GM10248 (cell line): ENCODE results near the gene ERC2.

Experiments
- CTCF ChIA-PET: fragments of 300-600 bp; sonication (Branson Sonifier 250); formaldehyde crosslinking; extraction: SDS; loops from one replicate; lab custom pipeline; 2021; ENCODE audit warnings: antibody characterized with exemption; lab: Yijun Ruan, JAX
- POLR2A ChIA-PET: fragments of 350-650 bp; sonication (Branson Sonifier 250); formaldehyde crosslinking; extraction: SDS; loops from one replicate; lab custom pipeline; 2020; ENCODE audit warnings: antibody characterized with exemption; lab: Yijun Ruan, JAX
- DNase-seq: peaks from one replicate; pipeline ENCODE4 v3.0.0; 2012; ENCODE audit errors: extremely low spot score
- TF ChIP-seq, protein P1 (sequence below): IDR thresholded peaks from 2 replicates; pipeline ENCODE4 v1.5.1; 2012; ENCODE audit warnings: mild to moderate bottlenecking, low read depth; ENCODE audit errors: extremely low read depth, missing control alignments, control extremely low read depth

The ERC2 gene

DNA sequence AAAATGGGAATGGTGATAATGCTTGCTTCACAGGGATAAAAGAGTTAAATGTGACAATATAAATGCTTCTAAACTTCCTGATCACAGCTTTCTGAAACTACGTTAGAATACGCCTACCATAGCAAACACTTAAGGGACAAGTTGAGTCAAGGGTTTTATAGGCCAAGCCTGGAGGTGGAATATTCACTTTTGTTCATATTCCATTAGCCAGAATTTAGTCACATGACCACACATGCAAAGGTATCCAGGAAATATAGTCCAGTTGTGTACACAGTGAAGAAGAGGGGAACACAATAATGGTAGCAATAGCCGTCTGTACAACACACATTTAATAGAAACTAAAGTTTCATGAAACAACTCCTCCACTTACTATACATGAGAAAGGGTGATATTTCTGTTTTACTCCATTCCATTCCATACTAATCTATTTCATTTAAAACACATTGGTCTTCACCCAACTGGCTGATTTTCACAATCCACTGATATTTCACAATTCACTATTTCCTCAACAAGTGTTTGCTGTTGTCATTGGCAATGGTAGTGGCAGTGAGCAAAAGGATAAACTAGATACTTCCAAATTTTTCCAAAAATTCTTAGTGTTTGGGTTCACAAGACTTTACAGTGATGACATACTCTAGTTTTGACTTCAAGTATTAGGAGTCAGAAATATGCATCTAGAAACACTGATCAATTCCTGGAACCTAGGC is 270.9 kb downstream of the ERC2 start:
- TF ChIP-seq, protein P1, sequence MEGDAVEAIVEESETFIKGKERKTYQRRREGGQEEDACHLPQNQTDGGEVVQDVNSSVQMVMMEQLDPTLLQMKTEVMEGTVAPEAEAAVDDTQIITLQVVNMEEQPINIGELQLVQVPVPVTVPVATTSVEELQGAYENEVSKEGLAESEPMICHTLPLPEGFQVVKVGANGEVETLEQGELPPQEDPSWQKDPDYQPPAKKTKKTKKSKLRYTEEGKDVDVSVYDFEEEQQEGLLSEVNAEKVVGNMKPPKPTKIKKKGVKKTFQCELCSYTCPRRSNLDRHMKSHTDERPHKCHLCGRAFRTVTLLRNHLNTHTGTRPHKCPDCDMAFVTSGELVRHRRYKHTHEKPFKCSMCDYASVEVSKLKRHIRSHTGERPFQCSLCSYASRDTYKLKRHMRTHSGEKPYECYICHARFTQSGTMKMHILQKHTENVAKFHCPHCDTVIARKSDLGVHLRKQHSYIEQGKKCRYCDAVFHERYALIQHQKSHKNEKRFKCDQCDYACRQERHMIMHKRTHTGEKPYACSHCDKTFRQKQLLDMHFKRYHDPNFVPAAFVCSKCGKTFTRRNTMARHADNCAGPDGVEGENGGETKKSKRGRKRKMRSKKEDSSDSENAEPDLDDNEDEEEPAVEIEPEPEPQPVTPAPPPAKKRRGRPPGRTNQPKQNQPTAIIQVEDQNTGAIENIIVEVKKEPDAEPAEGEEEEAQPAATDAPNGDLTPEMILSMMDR: no peak
- no peak for DNase-seq
- ChIA-PET POLR2A (no interaction called here), CTCF (interaction anchor here (0.9 kb wide), 1 partner anchor 13 kb away, joined by 3 read pairs; no protein-coding TSS in a partner anchor)

DNA sequence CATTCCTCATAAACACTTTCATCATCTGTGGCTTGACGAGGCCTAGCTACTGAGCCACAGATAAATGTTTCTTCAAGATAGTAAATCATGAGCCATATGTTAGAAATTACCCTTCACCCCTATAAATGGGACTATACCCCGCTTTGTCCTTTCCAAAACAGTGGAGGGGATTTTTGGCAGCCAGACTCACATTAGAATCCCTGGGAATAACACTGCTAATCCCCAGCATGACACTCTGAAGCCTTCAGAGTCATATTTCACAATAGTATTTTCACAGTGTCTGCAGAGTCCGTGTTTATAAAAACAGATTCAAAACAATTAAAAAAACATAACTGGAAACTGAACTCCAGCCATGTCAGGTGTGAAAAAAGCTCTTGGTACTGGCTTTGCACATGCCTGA is 271.6 kb downstream of the ERC2 start:
- TF ChIP-seq, protein P1: no peak
- CTCF ChIA-PET: interaction anchor here (0.9 kb wide), 1 partner anchor 12 kb away, joined by 3 read pairs; no protein-coding TSS in a partner anchor
- no peak for DNase-seq
- POLR2A ChIA-PET: no interaction called here

GRCh38 chr3:56193519-56193918 is 274.7 kb downstream of the ERC2 start:
- no peak for DNase-seq
- CTCF ChIA-PET: interaction anchor here (0.7 to 1.6 kb wide), 3 partner anchors 8 to 67 kb away, joined by 3 to 4 read pairs (median 4); no protein-coding TSS in a partner anchor
- POLR2A ChIA-PET: no interaction called here
- TF ChIP-seq, protein P1: no peak

DNA sequence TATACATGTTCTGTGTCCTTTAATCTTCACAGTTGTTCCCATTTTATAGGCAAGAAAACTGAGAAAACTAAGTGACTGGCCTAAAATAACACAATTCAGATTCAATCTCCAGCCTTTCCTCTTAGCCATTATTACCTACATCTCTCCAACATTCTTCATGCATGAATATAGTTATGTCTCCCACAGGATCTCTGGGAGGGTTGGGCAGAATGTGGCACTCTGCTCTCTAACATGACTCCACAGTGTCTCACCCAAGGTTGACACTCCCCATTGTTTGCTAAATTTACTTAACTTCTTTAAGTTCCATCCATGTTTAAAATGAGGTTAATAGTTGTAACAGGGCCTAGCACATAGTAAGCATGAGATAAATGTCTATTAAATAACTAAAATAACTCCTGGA is 276.3 kb downstream of the ERC2 start:
- ChIA-PET CTCF (no interaction called here), POLR2A (no interaction called here)
- TF ChIP-seq, protein P1: no peak
- DNase-seq: no peak

DNA sequence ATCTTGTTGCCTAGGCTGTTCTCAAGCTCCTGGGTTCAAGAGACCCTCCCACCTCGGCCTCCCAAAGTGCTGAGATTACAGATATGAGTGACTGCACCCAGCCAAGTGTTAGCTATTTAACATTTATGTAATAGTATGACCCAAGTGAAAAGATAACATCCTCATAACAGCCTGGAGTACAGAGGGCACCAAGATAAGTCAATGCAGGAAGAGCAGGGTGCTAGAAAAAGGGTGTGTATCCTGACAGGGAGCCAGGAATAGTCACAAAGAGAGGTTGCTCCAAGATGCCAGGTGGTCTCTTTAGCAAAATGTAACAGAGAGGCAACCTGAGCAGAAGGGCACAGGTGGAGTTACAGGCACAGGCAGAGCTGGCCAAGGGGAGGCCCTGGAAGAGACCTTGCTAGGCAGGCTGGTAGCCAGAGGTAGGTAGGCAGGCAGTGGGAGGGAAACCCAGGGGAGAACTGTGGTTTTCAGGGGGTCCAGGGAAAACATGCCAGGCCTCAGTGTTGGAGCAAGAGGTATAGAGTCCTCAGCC is 277.4 kb downstream of the ERC2 start:
- TF ChIP-seq, protein P1: no peak
- ChIA-PET POLR2A (no interaction called here), CTCF (no interaction called here)
- no peak for DNase-seq

- TF ChIP-seq, protein P1: no peak
- POLR2A ChIA-PET: no interaction called here
Measured at GRCh38 chr3:56190130-56190529, 278.1 kb downstream of the ERC2 start.

More at GRCh38 chr3:56190130-56190529, 278.1 kb downstream of the ERC2 start:
- CTCF ChIA-PET: no interaction called here
- no peak for DNase-seq
